Measurements from ENCODE around the gene RNF208. TPM values are rescaled to one million over a fixed set of nuclear protein-coding genes. Genes with fewer than 3 reads are reported as not detected.

RNF208 gene
- total and polyA plus RNA-seq, 10 of the 15 experiments (the other 5 are each of a cell fraction or from before 2014, with no cell fraction given) = 0.06 to 10.7 (median 0.77) TPM

DNA sequence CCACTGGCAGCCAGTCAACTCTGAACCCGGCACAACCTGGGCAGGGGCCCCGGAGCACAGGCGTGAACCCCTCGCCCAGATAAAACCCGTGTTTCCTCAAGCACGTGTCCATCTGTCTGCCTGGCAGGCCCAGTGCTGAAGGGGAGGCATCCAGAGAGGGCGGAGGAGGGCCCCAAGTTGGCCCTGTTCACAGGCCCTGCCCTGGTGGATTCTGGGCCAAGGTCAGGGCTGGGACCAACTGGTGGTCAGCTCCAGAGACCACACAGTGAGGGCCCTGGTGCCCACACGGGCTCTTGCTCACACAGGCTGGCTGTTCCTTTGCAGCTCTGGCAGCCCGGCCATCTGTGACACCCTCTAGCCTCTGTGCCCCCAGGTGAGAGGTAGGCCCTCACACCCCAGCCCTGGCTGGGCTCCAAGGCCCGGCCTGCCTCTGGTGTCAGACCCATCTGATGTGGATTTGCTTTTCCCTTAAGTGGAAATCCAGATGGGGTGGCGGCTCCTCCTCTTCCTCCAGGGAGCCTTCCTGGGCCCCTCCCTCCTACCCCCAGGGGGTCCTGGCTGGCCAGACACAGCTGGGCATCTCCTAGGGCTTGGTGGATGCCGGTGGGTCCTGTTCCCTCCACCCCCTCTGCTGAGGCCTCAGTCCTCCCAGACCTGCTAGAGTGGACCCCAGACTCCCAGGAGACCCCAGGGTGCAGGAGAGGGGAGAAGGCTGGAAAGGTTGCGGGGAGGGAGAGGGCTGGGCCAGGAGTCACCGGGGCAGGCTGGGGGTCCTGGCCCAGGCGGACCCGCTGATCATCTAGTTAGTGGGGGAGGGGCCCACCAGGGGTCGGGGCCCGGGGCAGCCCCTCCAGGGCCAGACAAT lies 28.5 kb upstream of the RNF208 start:
- RAD21 ChIA-PET (ENCODE audit: unreplicated experiment) = no interaction called here

More for the DNA sequence above, 28.5 kb upstream of the RNF208 start:
- H3K4me2 ChIP-seq (ENCODE audit: control insufficient read depth, insufficient read depth) = no peak overlapping the region
- H3K36me3 ChIP-seq (ENCODE audit: control insufficient read depth in 2 of 2, insufficient read depth in 2 of 2, low read length in 1 of 2) = no peaks in the 10 kb centered on the region
- in situ Hi-C loops (cut with MboI) = no loop called here
- no peak overlapping the region for H3K4me3 ChIP-seq
- ChIA-PET SMC1A (ENCODE audit: uncharacterized antibody, unreplicated experiment) (no interaction called here), CTCF (no interaction called here), POLR2A (no interaction called here)
- no peaks in the 10 kb centered on the region for H3K9me3 ChIP-seq (replicated peaks; ENCODE audit: control insufficient read depth, insufficient read depth, low read length)
- TF ChIP-seq POU2F2 (IDR thresholded peaks at IDR 0.05; ENCODE audit: borderline replicate concordance, low read depth, low read length) (no peak), HDGF (IDR thresholded peaks at IDR 0.05) (no peak), PAX8 (IDR thresholded peaks at IDR 0.05) (no peak), ZNF217 (IDR thresholded peaks at IDR 0.05) (no peak), NFIC (IDR thresholded peaks at IDR 0.05; ENCODE audit: low read depth, low read length) (no peak), SUZ12 (IDR thresholded peaks at IDR 0.05; ENCODE audit: unreplicated experiment) (no peak), POLR2A (IDR thresholded peaks at IDR 0.05; ENCODE audit: low read depth, low read length) (no peak)
- TF ChIP-seq, protein P1, sequence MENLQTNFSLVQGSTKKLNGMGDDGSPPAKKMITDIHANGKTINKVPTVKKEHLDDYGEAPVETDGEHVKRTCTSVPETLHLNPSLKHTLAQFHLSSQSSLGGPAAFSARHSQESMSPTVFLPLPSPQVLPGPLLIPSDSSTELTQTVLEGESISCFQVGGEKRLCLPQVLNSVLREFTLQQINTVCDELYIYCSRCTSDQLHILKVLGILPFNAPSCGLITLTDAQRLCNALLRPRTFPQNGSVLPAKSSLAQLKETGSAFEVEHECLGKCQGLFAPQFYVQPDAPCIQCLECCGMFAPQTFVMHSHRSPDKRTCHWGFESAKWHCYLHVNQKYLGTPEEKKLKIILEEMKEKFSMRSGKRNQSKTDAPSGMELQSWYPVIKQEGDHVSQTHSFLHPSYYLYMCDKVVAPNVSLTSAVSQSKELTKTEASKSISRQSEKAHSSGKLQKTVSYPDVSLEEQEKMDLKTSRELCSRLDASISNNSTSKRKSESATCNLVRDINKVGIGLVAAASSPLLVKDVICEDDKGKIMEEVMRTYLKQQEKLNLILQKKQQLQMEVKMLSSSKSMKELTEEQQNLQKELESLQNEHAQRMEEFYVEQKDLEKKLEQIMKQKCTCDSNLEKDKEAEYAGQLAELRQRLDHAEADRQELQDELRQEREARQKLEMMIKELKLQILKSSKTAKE (IDR thresholded peaks at IDR 0.05; ENCODE audit: low read depth, poor library complexity, severe bottlenecking) = no peak
- TF ChIP-seq, protein P2, sequence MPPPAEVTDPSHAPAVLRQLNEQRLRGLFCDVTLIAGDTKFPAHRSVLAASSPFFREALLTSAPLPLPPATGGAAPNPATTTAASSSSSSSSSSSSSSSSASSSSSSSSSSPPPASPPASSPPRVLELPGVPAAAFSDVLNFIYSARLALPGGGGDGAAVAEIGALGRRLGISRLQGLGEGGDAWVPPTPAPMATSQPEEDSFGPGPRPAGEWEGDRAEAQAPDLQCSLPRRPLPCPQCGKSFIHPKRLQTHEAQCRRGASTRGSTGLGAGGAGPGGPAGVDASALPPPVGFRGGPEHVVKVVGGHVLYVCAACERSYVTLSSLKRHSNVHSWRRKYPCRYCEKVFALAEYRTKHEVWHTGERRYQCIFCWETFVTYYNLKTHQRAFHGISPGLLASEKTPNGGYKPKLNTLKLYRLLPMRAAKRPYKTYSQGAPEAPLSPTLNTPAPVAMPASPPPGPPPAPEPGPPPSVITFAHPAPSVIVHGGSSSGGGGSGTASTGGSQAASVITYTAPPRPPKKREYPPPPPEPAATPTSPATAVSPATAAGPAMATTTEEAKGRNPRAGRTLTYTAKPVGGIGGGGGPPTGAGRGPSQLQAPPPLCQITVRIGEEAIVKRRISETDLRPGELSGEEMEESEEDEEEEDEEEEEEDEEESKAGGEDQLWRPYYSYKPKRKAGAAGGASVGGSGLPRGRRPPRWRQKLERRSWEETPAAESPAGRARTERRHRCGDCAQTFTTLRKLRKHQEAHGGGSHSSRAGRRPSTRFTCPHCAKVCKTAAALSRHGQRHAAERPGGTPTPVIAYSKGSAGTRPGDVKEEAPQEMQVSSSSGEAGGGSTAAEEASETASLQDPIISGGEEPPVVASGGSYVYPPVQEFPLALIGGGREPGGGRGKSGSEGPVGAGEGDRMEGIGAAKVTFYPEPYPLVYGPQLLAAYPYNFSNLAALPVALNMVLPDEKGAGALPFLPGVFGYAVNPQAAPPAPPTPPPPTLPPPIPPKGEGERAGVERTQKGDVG (CRISPR knock-in tag; IDR thresholded peaks at IDR 0.05) = no peak
- TF ChIP-seq, protein P3, sequence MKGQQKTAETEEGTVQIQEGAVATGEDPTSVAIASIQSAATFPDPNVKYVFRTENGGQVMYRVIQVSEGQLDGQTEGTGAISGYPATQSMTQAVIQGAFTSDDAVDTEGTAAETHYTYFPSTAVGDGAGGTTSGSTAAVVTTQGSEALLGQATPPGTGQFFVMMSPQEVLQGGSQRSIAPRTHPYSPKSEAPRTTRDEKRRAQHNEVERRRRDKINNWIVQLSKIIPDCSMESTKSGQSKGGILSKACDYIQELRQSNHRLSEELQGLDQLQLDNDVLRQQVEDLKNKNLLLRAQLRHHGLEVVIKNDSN (IDR thresholded peaks at IDR 0.05; ENCODE audit: borderline replicate concordance, extremely low read length, insufficient read depth, low read depth, low read length) = no peak
- TF ChIP-seq, protein P4, sequence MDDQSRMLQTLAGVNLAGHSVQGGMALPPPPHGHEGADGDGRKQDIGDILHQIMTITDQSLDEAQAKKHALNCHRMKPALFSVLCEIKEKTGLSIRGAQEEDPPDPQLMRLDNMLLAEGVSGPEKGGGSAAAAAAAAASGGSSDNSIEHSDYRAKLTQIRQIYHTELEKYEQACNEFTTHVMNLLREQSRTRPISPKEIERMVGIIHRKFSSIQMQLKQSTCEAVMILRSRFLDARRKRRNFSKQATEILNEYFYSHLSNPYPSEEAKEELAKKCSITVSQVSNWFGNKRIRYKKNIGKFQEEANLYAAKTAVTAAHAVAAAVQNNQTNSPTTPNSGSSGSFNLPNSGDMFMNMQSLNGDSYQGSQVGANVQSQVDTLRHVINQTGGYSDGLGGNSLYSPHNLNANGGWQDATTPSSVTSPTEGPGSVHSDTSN (IDR thresholded peaks at IDR 0.05; ENCODE audit: insufficient replicate concordance, low read depth, low read length) = no peak
- no TSS peak for BruUV-seq (replicated peaks)
- H3K27ac ChIP-seq (ENCODE audit: control insufficient read depth, insufficient read depth) = no peak overlapping the region
- WGBS (ENCODE audit: insufficient coverage, insufficient replicate concordance, low lambda C conversion rate, missing lambda C conversion rate) = 50% methylated on average over 14 of the region's 18 CpGs
- ATAC-seq (no peak), DNase-seq (ENCODE audit: low read depth, low spot score) (no peak), FAIRE-seq (no peak)
- intact Hi-C loops (cut with micrococcal nuclease; ENCODE audit: unreplicated experiment) = no loop called here
- no peak overlapping the region for H3K9ac ChIP-seq (ENCODE audit: control insufficient read depth, insufficient read depth, low read length)
- H3K27me3 ChIP-seq (replicated peaks in 1 of 2; ENCODE audit: control insufficient read depth in 2 of 2, insufficient read depth in 2 of 2, low read length in 1 of 2) = no peaks in the 10 kb centered on the region
- peaks cover 4% of the 10 kb centered on the region for H3K79me2 ChIP-seq (ENCODE audit: control insufficient read depth, insufficient read depth, low read length)
- no peak overlapping the region for H2AFZ ChIP-seq (ENCODE audit: control insufficient read depth, low read depth, low read length)
- H3K4me1 ChIP-seq (ENCODE audit: control insufficient read depth, insufficient read depth, low read length) = peaks cover 9% of the 10 kb centered on the region
- H4K20me1 ChIP-seq (ENCODE audit: control insufficient read depth, insufficient read depth) = no peaks in the 10 kb centered on the region
